Measurements from ENCODE around the gene AKR7A3.

DNA sequence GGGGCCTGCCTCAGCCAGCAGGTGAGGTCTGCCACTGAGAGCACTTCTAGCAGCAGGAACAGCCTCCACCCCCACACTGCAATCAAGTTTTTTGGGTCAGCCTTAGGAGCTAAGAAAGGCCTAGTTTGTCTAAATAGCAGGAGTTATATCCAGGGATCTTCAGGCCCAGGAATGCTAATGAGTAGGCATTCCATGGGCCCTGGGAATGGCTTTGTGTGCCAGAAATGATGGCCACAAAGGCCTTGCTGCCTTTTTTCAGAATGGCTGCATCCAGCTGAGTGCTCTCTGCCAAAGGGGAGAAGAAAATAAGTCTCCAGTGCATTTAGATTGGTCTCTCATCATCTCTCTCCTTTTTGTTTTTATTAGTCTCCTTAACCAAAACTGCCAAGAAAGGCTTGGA is 34.2 kb downstream of the AKR7A3 start:
- TF ChIP-seq, protein P1, sequence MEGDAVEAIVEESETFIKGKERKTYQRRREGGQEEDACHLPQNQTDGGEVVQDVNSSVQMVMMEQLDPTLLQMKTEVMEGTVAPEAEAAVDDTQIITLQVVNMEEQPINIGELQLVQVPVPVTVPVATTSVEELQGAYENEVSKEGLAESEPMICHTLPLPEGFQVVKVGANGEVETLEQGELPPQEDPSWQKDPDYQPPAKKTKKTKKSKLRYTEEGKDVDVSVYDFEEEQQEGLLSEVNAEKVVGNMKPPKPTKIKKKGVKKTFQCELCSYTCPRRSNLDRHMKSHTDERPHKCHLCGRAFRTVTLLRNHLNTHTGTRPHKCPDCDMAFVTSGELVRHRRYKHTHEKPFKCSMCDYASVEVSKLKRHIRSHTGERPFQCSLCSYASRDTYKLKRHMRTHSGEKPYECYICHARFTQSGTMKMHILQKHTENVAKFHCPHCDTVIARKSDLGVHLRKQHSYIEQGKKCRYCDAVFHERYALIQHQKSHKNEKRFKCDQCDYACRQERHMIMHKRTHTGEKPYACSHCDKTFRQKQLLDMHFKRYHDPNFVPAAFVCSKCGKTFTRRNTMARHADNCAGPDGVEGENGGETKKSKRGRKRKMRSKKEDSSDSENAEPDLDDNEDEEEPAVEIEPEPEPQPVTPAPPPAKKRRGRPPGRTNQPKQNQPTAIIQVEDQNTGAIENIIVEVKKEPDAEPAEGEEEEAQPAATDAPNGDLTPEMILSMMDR (IDR thresholded peaks at IDR 0.05): no peak
- TF ChIP-seq POLR2A (IDR thresholded peaks at IDR 0.05): no peak
